B cell (primary cell): ENCODE measurements around the gene PPP2R3A. TPM values are rescaled to one million over a fixed set of nuclear protein-coding genes. Genes with fewer than 3 reads are reported as not detected.

Experiments
- ATAC-seq: fragments of 200-7000 bp; cut with Tn5 transposase; one replicate; pipeline ENCODE4 v1.10.0; 2021; ENCODE audit warnings: low read depth, mild to moderate bottlenecking, moderate number of reproducible peaks, moderate library complexity
- CTCF ChIA-PET: fragments of 350-600 bp; sonication (Branson Sonifier 250); formaldehyde crosslinking; loops from one replicate; lab custom pipeline; 2021; ENCODE audit warnings: antibody characterized with exemption, inconsistent platforms; lab: Charles Lee
- POLR2A ChIA-PET: fragments of 350-600 bp; sonication (Branson Sonifier 250); formaldehyde crosslinking; loops from one replicate; lab custom pipeline; 2021; ENCODE audit warnings: antibody characterized with exemption; lab: Charles Lee
- DNase-seq: peaks from one replicate; pipeline ENCODE4 v3.0.0; 2013
- H2AFZ ChIP-seq: 2 replicates; pipeline ENCODE4 v1.6.1; 2012; ENCODE audit warnings: mild to moderate bottlenecking, low read depth, low read length; ENCODE audit not compliant: insufficient read depth, poor library complexity, severe bottlenecking
- H3K27ac ChIP-seq, 2 donors: 1 replicate in 1 of 2; 2 replicates in 1 of 2; pipeline ENCODE4 v1.5.1; 2012 to 2013; ENCODE audit warnings: low read length in 2 of 2, mild to moderate bottlenecking in 2 of 2, moderate library complexity in 1 of 2
- H3K27me3 ChIP-seq, 4 experiments: fragments of 200-600 bp in 1 of 4; sonication (generic) in 1 of 4; replicated peaks in 1 of 4; 1 replicate in 2 of 4; 2 replicates in 2 of 4; pipeline versions ENCODE4 v1.6.1 to v1.7.0; 2013 to 2016; ENCODE audit warnings: low read length in 3 of 4, mild to moderate bottlenecking in 2 of 4, mixed read lengths in 1 of 4, moderate library complexity in 1 of 4; ENCODE audit not compliant: insufficient read depth in 4 of 4, control insufficient read depth in 3 of 4; ENCODE audit errors: control extremely low read depth in 1 of 4
- H3K36me3 ChIP-seq, 2 experiments: replicated peaks in 1 of 2; 1 replicate in 1 of 2; 2 replicates in 1 of 2; pipeline versions ENCODE4 v1.6.1 to v1.7.1; 2013; ENCODE audit warnings: low read length in 1 of 2; ENCODE audit not compliant: insufficient read depth in 2 of 2, control insufficient read depth in 1 of 2; ENCODE audit errors: control extremely low read depth in 1 of 2, extremely low read depth in 1 of 2
- H3K4me1 ChIP-seq, 2 donors: fragments of 200-600 bp in 1 of 2; sonication (generic) in 1 of 2; 1 replicate in 1 of 2; 2 replicates in 1 of 2; pipeline versions ENCODE4 v1.5.1 to v1.6.1; 2013 to 2017; ENCODE audit warnings: low read length in 2 of 2; ENCODE audit not compliant: control insufficient read depth in 2 of 2, insufficient read depth in 2 of 2
- H3K4me2 ChIP-seq: replicated peaks from 2 replicates; pipeline ENCODE3; 2012; ENCODE audit warnings: mild to moderate bottlenecking, low read depth, low read length; ENCODE audit not compliant: poor library complexity, severe bottlenecking
- H3K4me3 ChIP-seq, 5 experiments: fragments of 200-600 bp in 1 of 5; sonication (generic) in 1 of 5; 1 replicate in 3 of 5; 2 replicates in 2 of 5; pipeline versions ENCODE4 v1.5.1 to v1.7.0; 2011 to 2016; ENCODE audit warnings: low read length in 4 of 5, mild to moderate bottlenecking in 4 of 5, low read depth in 2 of 5, control low read depth in 1 of 5, moderate library complexity in 1 of 5; ENCODE audit not compliant: insufficient read depth in 1 of 5; ENCODE audit errors: control extremely low read depth in 1 of 5, extremely low read depth in 1 of 5
- H3K79me2 ChIP-seq: fragments of 200-600 bp; sonication (generic); one replicate; pipeline ENCODE4 v1.6.0; 2016; ENCODE audit warnings: low read length; ENCODE audit not compliant: control insufficient read depth, insufficient read depth
- H3K9ac ChIP-seq: fragments of 200-600 bp; sonication (generic); 2 replicates; pipeline ENCODE4 v1.6.1; 2017; ENCODE audit warnings: mild to moderate bottlenecking, low read length, moderate library complexity
- H3K9me3 ChIP-seq, 3 donors: one replicate each; pipeline versions ENCODE4 v1.6.1 to v1.7.1; 2013; ENCODE audit warnings: low read length in 2 of 3; ENCODE audit not compliant: control insufficient read depth in 2 of 3, insufficient read depth in 1 of 3; ENCODE audit errors: control extremely low read depth in 1 of 3
- H4K20me1 ChIP-seq: 2 replicates; pipeline ENCODE4 v1.6.0; 2012; ENCODE audit warnings: mild to moderate bottlenecking, low read length; ENCODE audit not compliant: insufficient read depth, control insufficient read depth, poor library complexity, severe bottlenecking
- H3K27ac Mint-ChIP-seq: one replicate; pipeline ENCODE4 v1.8.0; 2021; ENCODE audit warnings: mixed read lengths
- H3K27me3 Mint-ChIP-seq: one replicate; pipeline ENCODE4 v1.8.0; 2021; ENCODE audit warnings: mixed read lengths
- H3K4me1 Mint-ChIP-seq: one replicate; pipeline ENCODE4 v1.8.0; 2021; ENCODE audit warnings: mixed read lengths
- H3K4me3 Mint-ChIP-seq: one replicate; pipeline ENCODE4 v1.8.0; 2021; ENCODE audit warnings: mixed read lengths
- H3K9me3 Mint-ChIP-seq: one replicate; pipeline ENCODE4 v1.8.0; 2022; ENCODE audit warnings: mixed read lengths; ENCODE audit not compliant: insufficient read depth
- EZH2 ChIP-seq: IDR thresholded peaks from 2 replicates; pipeline ENCODE4 v1.6.1; 2012; ENCODE audit warnings: borderline replicate concordance, low read depth, mild to moderate bottlenecking, moderate library complexity, low read length; ENCODE audit not compliant: insufficient read depth, poor library complexity, severe bottlenecking
- WGBS: methylation state at CpG from one replicate; pipeline ENCODE4 v1.1.5; 2013; ENCODE audit warnings: missing lambda C conversion rate; ENCODE audit not compliant: insufficient coverage; 5-methylcytosine and 5-hydroxymethylcytosine counted together
- intact Hi-C: fragments of 100-400 bp; cut with micrococcal nuclease; formaldehyde crosslinking; loops from one replicate; pipeline ENCODE4 v1.10.0; 2022
- polyA plus RNA-seq: library from polyadenylated mRNA; depleted of rRNA; stranded (reverse); fragments of >200 nt; gene quantifications from 2 replicates; pipeline ENCODE4 v1.2.3, GENCODE V29; 2012
- total RNA-seq, 2 donors: library from RNA; stranded (reverse); fragments of 120-200 nt in 1 of 2; gene quantifications; 1 replicate in 1 of 2; 2 replicates in 1 of 2; pipeline versions ENCODE4 v1.2.3 to v1.2.4, GENCODE V29; 2013 to 2022
- TF ChIP-seq, protein P1 (sequence below): fragments of 200-600 bp; IDR thresholded peaks from one replicate; pipeline ENCODE4 v1.8.0; 2022; ENCODE audit warnings: antibody characterized with exemption, mild to moderate bottlenecking

The PPP2R3A gene
- total and polyA plus RNA-seq, 2 donors (not counting 1 experiment from before 2014, with no cell fraction given): 0.03 to 0.22 TPM

GRCh38 chr3:135994708-135995337 is 29.3 kb downstream of the PPP2R3A start:
- intact Hi-C loops: no loop called here
- WGBS: 85% methylated on average over 2 of the region's 3 CpGs
- Histone ChIP-seq H3K4me2 (no peak overlapping the region), H3K4me1 (no peaks in the 10 kb centered on the region), H4K20me1 (no peaks in the 10 kb centered on the region), H3K27me3 (peaks cover 0 to 2% (median 0%) of the 10 kb centered on the region in 4 experiments), H3K79me2 (no peaks in the 10 kb centered on the region), H3K4me3 (no peak overlapping the region), H3K27ac (no peak overlapping the region), H2AFZ (no peak overlapping the region), H3K9me3 (no peaks in the 10 kb centered on the region), H3K36me3 (no peaks in the 10 kb centered on the region), H3K9ac (no peak overlapping the region)
- DNase-seq: no peak
- H3K4me1 Mint-ChIP-seq: no peaks in the 10 kb centered on the region
- no peak overlapping the region for H3K27ac Mint-ChIP-seq
- H3K9me3 Mint-ChIP-seq: no peaks in the 10 kb centered on the region
- ChIA-PET POLR2A (no interaction called here), CTCF (no interaction called here)
- H3K27me3 Mint-ChIP-seq: peaks cover 17% of the 10 kb centered on the region
- no peak overlapping the region for H3K4me3 Mint-ChIP-seq
- TF ChIP-seq EZH2: no peak
- TF ChIP-seq, protein P1, sequence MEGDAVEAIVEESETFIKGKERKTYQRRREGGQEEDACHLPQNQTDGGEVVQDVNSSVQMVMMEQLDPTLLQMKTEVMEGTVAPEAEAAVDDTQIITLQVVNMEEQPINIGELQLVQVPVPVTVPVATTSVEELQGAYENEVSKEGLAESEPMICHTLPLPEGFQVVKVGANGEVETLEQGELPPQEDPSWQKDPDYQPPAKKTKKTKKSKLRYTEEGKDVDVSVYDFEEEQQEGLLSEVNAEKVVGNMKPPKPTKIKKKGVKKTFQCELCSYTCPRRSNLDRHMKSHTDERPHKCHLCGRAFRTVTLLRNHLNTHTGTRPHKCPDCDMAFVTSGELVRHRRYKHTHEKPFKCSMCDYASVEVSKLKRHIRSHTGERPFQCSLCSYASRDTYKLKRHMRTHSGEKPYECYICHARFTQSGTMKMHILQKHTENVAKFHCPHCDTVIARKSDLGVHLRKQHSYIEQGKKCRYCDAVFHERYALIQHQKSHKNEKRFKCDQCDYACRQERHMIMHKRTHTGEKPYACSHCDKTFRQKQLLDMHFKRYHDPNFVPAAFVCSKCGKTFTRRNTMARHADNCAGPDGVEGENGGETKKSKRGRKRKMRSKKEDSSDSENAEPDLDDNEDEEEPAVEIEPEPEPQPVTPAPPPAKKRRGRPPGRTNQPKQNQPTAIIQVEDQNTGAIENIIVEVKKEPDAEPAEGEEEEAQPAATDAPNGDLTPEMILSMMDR: no peak
- ATAC-seq: no peak

DNA sequence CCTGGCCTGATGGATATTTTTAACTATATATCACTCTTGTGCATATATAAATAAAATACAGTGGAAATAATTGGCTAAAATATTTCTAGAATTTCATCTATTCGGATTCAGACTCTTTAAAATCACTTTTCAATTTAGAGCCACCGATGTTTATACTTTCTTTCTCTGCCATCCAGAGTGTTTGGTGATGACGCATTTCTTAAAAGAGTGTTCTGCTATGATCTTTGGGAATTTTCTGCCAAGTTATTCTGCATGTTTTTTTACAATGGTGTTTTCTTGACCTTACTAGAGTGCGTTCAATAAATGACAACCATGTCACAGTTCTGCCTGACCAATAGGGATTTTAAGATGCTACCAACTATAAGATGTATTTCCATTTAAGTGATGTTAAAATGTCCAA is 30.2 kb downstream of the PPP2R3A start:
- POLR2A ChIA-PET: no interaction called here
- no peak overlapping the region for H3K27ac Mint-ChIP-seq

More for the DNA sequence above, 30.2 kb downstream of the PPP2R3A start:
- no peak overlapping the region for H3K4me2 ChIP-seq
- Mint-ChIP-seq H3K4me1 (no peaks in the 10 kb centered on the region), H3K9me3 (no peaks in the 10 kb centered on the region), H3K4me3 (no peak overlapping the region), H3K27me3 (peaks cover 24% of the 10 kb centered on the region)
- 94% methylated on average over 2 of the region's 4 CpGs for WGBS
- no peak overlapping the region for H3K4me3 ChIP-seq
- H3K9me3 ChIP-seq: no peaks in the 10 kb centered on the region
- no peaks in the 10 kb centered on the region for H4K20me1 ChIP-seq
- H3K79me2 ChIP-seq: no peaks in the 10 kb centered on the region
- DNase-seq (no peak), ATAC-seq (no peak)
- TF ChIP-seq EZH2: no peak
- TF ChIP-seq, protein P1: no peak
- intact Hi-C loops: no loop called here
- H3K27me3 ChIP-seq: peaks cover 0 to 2% (median 0%) of the 10 kb centered on the region in 4 experiments
- H3K4me1 ChIP-seq: no peaks in the 10 kb centered on the region
- no peak overlapping the region for H3K27ac ChIP-seq
- H2AFZ ChIP-seq: no peak overlapping the region
- no peaks in the 10 kb centered on the region for H3K36me3 ChIP-seq
- H3K9ac ChIP-seq: no peak overlapping the region
- CTCF ChIA-PET: no interaction called here
